NCI-H82 treated with DMSO at 0.1 percent for 48 hours (cell line): ENCODE results near the gene ISM1.
"Not testable (repeated sequence)": the region's sequence is repeated elsewhere in the genome, so short reads cannot be mapped to it uniquely, and the experiment has no call there.

ENCODE experiments used
- DNase-seq: peaks from one replicate; lab custom pipeline; 2025; ENCODE audit not compliant: unreplicated experiment; lab: John Stamatoyannopoulos, UW

ISM1 gene

DNA sequence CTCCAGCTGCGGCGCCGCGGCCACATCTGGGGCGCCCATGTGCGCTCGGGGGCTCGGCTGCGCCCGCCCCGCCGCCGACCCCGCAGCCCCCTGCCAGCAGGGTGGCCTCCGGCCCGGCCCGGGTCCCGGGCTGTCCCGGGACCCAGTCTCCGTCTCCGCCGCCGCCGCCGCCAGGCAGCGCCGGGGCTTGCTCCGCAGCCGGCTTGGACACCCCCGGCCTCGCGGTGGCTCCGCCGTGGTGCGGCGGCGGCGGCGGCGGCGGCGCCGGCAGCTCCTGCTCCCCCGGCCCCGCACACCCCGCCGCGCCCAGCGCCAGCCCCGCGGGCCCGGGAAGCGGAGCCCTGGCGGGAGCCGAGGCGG is 219 bp downstream of the ISM1 start:
- no peak for DNase-seq

DNA sequence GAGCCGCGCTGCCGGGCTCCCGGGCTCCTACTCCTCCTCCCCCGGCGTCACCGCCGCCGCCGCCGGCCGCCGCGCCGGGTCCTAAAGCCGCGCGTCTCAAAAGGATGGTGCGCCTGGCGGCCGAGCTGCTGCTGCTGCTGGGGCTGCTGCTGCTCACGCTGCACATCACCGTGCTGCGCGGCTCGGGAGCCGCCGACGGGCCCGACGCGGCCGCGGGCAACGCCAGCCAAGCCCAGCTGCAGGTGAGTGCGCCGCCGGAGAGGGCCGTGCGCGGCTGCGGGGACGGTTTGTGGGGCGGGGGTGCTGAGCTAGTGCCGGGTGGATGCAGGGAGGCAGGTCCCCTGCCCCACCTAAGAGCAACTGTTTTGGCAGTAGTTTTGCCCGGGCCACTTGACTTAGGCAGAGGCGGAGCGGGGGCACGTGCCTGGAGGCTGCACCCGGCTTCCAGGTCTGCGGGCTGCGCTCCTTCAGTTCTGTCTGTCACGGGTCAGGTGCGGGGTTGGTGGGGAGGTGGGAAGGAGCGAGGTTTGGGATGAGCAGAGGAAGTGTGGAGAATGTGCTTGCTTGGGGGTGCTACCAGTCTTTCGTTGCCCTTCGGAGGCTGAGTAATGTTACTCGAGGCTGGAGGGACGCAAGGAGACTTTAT is 722 bp downstream of the ISM1 start:
- DNase-seq: no peak

DNA sequence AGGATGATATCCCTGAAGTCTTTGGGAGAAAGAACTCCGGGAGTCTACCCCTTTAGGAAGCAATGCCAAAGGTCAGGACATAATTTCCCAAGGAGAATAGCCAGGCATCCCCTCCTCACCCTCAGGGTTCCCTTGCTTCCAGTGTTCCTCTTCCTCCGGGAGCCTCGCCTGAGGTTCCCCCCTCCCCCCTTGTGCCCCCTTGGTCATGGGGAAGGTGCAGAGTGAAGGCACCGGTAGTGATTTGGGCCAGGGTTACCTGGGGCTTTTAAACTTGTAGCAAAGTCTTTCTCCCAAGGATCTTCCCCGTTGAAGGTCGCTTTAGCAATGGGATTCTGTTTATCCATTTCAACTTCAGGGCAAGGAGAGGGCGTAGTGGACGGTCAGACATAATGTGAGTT is 1.2 kb downstream of the ISM1 start:
- DNase-seq: no peak

DNA sequence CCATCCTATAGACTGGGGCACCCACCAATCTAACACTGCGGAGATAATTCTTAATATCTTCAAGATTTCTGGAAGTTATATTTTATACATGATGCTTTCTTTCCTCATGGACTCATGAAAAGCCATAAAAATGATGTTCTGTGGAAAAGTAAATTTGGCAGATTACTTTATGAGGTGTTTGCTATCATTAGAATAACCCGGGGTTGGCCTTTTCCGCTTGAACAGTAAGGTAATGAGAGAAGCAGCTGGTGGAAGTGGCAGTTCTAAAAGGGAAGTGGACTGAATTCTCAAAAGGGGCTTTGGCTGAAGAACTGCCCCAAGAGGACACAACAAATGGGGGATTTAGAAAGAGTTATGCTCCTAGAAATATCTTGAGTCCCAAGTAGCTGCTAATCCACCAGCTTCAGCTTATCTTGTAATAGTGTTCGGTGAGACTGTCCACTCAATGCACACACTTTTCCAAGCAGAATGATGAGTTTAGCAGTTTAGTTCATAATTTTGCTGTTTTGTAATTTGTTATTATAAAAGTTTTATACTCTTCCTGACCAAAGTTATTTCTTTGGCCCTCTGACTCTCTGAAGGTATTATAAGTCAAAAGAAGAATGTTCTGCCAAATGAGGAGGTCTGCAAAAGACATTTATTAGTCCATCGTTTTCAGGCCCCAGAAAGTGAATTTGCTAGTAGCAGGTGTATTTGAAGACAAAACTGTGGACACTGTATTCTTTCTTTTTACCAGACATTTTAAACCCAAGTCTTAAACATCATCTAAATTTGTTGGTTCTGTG is 2.9 kb downstream of the ISM1 start:
- no peak for DNase-seq

DNA sequence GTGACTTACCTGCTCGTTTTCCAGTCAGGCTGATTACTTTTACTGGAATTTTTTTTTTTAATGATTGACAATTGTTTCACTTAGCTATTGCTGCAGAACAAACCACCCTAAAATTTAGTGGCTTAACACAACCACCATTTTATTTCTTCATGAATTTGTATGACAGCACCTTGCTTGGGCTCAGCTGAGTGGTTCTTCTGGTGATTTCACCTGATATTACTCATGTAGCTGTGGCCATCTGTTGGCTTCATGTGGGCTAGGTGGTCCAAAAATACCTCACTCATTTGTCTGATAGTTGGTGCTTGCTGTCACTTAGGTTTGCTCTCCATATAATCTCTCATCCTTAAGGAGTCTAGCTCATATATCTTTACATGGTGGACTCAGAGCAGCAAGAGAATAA is 5.3 kb downstream of the ISM1 start:
- DNase-seq: no peak

- no peak for DNase-seq
These were observed 7.7 kb downstream of the ISM1 start for GRCh38 chr20:13228771-13229170.

GRCh38 chr20:13229538-13229937 is 8.5 kb downstream of the ISM1 start:
- no peak for DNase-seq

DNA sequence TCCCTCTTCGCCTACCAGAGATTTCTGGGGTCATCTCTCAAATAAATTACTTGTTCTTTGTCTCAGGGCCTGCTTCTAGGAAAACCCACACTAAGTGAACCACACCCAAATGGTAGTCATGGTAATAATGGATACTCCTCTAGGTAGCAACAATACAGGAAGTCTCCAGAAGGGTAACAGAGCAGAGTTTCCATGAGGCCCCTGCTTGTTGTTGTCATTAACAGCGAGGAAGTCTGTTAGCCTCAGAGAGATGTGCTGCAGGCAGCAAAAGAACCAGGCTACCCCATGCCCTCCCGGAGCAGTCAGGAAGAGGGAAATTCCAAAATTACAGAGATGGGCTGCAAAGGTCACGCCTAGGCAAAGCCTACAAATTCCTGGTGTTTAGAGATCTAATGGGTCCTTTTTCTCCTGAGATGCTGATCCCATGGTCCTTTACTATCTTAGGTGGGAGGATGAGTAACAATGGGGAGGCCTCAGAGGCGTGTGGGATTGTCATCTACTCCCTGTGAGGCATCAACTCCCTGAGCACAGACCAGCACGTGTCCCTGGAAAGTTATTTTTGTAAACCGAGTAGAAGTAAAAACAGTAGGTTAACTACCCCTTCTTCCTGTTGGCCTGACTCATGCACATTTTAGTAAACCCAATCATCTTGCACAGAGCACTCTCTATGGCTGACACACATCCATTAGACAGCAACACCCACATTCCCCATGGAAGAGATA is 10.1 kb downstream of the ISM1 start:
- no peak for DNase-seq

- DNase-seq: no peak
These were observed 11.9 kb downstream of the ISM1 start for GRCh38 chr20:13232999-13233398.

DNA sequence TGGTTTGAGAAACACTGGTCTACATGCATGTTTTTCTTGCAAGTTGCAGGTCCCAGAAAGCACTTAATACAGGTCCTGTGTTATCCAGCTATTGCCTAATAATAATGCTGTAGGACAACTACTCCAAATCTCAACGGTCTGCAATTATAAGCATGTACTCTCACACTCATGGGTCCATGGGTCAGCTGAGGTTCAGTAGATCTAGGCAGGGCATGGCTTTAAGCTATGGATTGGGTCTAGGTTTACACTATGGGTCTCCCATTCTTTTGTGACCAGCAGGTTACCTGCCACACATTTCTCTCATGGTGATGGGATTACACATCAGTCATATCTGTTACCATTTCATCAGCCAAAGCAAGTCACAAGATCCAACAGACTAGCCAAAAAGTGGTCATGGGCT is 13.9 kb downstream of the ISM1 start:
- DNase-seq: no peak

- not testable (repeated sequence) for DNase-seq
These were observed 15.3 kb downstream of the ISM1 start for GRCh38 chr20:13236360-13236759.

GRCh38 chr20:13236990-13237720 is 16.1 kb downstream of the ISM1 start:
- DNase-seq: no peak

DNA sequence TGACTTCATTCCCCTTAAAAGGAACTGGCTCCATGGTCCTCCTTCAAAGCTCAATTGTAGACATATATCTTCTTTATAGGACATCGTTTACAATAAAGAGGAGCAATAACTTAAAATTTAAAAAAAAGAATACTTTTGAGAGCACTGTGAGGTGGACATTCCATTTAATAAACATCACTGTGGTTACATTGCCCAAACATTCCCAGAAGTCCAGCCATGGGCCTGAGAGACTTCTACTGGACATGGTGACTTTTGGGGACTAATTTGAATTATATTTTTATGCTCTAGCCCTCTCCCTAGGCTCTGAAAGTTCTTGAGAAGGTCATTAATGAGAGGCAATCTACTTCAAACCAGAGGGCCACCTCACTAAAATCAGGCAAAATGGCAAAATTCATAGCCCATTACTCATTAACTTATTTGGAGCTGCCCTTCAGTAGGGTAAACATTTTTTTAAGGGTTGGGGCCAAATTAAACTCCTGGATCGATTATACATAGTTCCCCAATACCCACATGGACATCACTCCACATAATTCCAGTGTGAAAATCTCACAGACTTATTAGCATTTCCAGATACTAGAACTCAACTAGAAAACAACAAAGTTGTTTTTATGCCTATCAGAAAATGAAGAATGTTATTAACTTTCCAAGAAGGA is 17.1 kb downstream of the ISM1 start:
- no peak for DNase-seq

GRCh38 chr20:13243826-13244376 is 22.8 kb downstream of the ISM1 start:
- DNase-seq: no peak

GRCh38 chr20:13245250-13245723 is 24.2 kb downstream of the ISM1 start:
- no peak for DNase-seq

- DNase-seq: no peak
These were observed 28.2 kb downstream of the ISM1 start for GRCh38 chr20:13249118-13249797.

- no peak for DNase-seq
These were observed 28.7 kb downstream of the ISM1 start for GRCh38 chr20:13249798-13250170.

- DNase-seq: no peak
These were observed 29.2 kb downstream of the ISM1 start for GRCh38 chr20:13250251-13250650.

- no peak for DNase-seq
These were observed 30.2 kb downstream of the ISM1 start for GRCh38 chr20:13251106-13251903.
